Activated CD4-positive, alpha-beta T cell treated with anti-CD3 and anti-CD28 coated beads for 24 hours (primary cell): ENCODE results near the gene HBA1.
"Not testable (repeated sequence)": the region's sequence is repeated elsewhere in the genome, so short reads cannot be mapped to it uniquely, and the experiment has no call there.

Source experiments
- DNase-seq, 2 donors: peaks; one replicate each; pipeline ENCODE4 v3.0.0-alpha.2; 2020; ENCODE audit warnings: low read depth in 2 of 2

HBA1 gene

GRCh38 chr16:203246-203645 is 26.8 kb downstream of the HBA1 start:
- no peak for DNase-seq

- not testable (repeated sequence) for DNase-seq
These were observed 27.6 kb downstream of the HBA1 start for GRCh38 chr16:204046-204445.

- DNase-seq: not testable (repeated sequence)
These were observed 32.9 kb downstream of the HBA1 start for GRCh38 chr16:209359-209758.

GRCh38 chr16:211631-212180 is 35.2 kb downstream of the HBA1 start:
- DNase-seq: not testable (repeated sequence)

GRCh38 chr16:212999-213398 is 36.5 kb downstream of the HBA1 start:
- DNase-seq: no peak

- DNase-seq: no peak
These were observed 43.5 kb downstream of the HBA1 start for GRCh38 chr16:220021-220420.
